Epithelial cell of proximal tubule (primary cell): ENCODE measurements around the gene GPR78. TPM values are rescaled to one million over a fixed set of nuclear protein-coding genes. Genes with fewer than 3 reads are reported as not detected.

Experiments used
- DNase-seq: peaks from one replicate; pipeline ENCODE4 v3.0.0-alpha.2; 2011; ENCODE audit warnings: low read depth
- H3K4me3 ChIP-seq: 2 replicates; pipeline ENCODE4 v1.5.1; 2011; ENCODE audit warnings: low read depth, mild to moderate bottlenecking, low read length
- total RNA-seq: library from RNA; depleted of rRNA; stranded (reverse); fragments of >200 nt; gene quantifications from 2 replicates; pipeline ENCODE4 v1.2.3, GENCODE V29; 2015
- TF ChIP-seq, protein P1 (sequence below): conservative IDR thresholded peaks from 2 replicates; pipeline ENCODE4 v1.5.1; 2012; ENCODE audit warnings: low read depth, mild to moderate bottlenecking, low read length

The GPR78 gene
- total RNA-seq, 1 donor from 2014 or later, result not detected

DNA sequence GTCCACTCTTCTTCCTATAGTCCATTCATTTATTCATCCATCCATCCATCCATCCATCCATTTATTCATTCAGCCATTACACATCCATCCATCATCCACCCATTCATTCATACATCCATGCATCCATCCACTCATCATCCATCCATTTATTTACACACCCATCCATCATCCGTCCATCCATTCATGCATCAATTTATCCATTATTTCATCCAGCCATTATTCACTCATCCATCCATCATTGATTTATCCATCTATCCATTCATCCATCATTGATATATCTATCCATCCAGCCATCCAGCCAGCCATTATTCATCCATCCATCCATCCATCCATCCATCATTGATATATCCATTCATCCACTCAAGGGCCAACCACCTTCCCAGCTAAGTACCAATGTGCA, 25.1 kb downstream of the GPR78 start:
- H3K4me3 ChIP-seq, result no peak overlapping the region
- TF ChIP-seq, protein P1, sequence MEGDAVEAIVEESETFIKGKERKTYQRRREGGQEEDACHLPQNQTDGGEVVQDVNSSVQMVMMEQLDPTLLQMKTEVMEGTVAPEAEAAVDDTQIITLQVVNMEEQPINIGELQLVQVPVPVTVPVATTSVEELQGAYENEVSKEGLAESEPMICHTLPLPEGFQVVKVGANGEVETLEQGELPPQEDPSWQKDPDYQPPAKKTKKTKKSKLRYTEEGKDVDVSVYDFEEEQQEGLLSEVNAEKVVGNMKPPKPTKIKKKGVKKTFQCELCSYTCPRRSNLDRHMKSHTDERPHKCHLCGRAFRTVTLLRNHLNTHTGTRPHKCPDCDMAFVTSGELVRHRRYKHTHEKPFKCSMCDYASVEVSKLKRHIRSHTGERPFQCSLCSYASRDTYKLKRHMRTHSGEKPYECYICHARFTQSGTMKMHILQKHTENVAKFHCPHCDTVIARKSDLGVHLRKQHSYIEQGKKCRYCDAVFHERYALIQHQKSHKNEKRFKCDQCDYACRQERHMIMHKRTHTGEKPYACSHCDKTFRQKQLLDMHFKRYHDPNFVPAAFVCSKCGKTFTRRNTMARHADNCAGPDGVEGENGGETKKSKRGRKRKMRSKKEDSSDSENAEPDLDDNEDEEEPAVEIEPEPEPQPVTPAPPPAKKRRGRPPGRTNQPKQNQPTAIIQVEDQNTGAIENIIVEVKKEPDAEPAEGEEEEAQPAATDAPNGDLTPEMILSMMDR, result no peak
- no peak for DNase-seq

DNA sequence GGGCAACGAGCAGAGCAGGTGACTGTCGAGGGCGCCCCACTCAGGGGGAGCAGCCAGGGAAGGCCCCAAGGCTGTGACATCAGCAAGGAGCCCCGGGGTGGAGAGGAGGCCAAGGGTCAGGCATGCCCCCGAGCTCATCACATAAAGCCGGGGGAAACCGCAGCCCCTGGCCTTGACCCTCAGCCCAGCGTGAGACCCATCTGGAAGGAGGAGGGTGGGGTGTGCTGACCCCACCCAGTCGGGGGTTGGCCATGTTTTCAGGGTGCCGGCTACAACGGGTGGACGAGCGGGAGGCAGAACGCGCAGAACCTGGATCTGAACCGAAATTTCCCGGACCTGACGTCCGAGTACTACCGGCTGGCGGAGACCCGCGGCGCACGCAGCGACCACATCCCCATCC, 26.3 kb downstream of the GPR78 start:
- H3K4me3 ChIP-seq, result no peak overlapping the region
- DNase-seq, result no peak
- TF ChIP-seq, protein P1, result no peak

DNA sequence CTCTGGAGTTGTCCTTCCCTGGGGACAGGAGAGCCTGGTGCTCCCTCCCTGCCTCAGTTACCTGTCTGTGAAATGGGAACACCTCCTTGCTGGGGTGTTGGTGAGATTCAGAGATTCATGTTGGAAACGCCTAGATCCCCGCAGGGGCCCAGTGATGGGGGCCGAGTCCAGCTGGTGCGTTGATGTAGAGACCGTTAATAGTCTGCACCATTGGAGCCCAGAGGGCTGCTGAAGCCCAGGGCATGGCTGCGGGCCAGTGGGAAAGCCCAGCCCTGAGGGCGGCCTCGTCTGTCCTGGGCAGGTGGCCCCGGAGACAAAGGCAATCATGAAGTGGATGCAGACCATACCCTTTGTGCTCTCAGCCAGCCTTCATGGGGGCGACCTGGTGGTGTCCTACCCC, 26.8 kb downstream of the GPR78 start:
- H3K4me3 ChIP-seq, result no peak overlapping the region
- TF ChIP-seq, protein P1, result no peak
- no peak for DNase-seq

DNA sequence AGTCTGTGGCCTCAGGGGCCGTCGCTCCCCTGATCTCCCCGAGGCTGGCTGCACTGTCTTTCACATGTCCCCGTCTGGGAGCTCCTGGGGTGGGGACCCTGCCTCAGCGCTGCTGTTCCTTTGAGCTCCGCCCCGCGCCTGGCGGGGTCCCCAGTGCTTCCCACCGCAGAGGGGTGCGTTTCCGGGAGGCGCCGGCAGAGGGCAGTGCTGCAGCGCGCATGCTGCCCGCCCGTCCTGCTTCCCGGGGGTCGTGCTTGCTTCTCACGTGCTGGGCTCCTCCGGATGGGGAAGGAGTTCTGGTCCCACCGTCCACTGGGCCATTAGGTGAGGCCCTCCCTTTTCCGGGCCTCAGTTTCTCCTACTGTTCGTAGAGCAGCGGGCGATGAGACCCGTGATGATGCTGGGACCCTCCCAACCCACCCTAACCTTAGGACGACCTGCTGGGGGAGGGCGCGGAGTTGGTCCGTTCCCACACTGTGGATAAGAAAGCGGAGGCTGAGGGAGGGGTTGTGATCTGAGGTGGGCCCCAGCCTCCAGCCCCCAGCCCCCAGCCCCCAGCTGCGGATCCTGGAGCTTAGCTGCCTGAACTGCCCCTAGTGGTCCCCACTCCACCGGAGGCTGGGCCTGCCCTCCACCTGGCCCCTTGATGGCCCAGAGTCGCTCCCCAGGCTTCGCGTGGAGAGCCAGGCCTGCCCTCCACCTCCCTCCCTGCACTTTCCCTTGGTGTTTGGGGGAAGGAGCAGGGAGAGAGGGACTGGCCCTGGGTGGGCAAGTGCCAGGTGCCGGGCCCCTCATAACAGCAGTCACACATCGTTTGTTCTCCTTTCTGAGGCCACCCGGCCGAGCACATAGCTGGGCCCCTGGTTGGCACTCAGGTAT, 27.6 kb downstream of the GPR78 start:
- TF ChIP-seq, protein P1, result peak; percentile 85
- no peak overlapping the region for H3K4me3 ChIP-seq
- no peak for DNase-seq

DNA sequence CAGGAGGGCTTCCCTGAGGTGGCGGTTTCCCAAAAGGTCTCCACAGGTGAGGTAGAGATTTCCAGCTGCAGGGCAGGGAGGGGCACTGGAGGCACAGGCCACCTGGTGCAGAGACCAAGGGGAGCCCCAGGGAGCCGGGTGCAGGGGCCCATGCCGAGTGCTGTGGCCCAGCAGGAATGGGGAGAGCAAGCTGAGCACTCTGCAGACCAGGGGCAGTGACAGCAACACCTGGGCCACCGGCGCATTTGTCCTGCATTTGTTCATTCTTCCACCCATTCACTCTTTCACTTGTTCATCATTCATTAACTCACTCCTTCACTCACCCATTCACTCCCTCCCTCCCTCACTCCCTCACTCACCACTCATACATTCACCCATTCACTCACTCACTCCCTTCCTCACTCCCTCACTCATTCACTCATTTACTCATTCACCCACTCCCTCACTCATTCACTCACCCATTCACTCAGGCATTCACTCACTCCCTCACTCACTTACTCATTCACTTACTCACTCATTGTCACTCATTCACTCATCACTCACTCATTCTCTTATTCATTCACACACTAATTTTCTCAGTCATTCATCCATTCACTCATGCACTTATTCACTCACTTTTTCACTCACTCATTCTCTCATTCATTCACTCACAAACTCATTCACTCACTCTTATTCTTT, 28.7 kb downstream of the GPR78 start:
- DNase-seq, result no peak
- TF ChIP-seq, protein P1, result no peak
- H3K4me3 ChIP-seq, result no peak overlapping the region

DNA sequence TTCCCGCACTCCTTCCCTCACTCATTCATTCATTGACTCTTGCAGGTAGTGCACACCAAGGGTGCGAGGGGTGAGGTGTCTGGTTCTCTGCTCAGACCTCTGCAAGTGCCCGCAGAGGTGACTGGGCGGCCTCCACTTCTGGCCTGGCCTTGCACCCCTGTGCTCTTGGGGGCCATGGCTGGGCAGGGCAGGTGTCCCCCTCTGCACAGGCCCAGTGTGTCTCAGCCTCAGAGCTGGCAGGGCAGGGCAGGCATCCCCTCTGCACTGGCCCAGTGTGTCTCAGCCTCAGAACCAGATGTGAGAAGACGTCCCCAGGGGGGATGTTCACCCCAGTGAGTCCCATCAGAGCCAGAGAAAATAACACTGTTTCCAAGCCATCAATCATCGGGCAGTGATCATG, 29.2 kb downstream of the GPR78 start:
- H3K4me3 ChIP-seq, result no peak overlapping the region
- DNase-seq, result no peak
- TF ChIP-seq, protein P1, result no peak
